Measurements from ENCODE around the gene LRP5.

LRP5 gene

GRCh38 chr11:68385128-68385527 lies 72.7 kb downstream of the LRP5 start:
- no peak for DNase-seq (ENCODE audit: low read depth)
- no peak for TF ChIP-seq CTCF (IDR thresholded peaks at IDR 0.05; ENCODE audit: control insufficient read depth, insufficient read depth, low read depth, low read length, missing control alignments)
- H3K4me3 ChIP-seq (ENCODE audit: control insufficient read depth, low read depth, low read length) = no peak overlapping the region

- H3K4me3 ChIP-seq (ENCODE audit: control insufficient read depth, low read depth, low read length) = no peak overlapping the region
- no peak for TF ChIP-seq CTCF (IDR thresholded peaks at IDR 0.05; ENCODE audit: control insufficient read depth, insufficient read depth, low read depth, low read length, missing control alignments)
- no peak for DNase-seq (ENCODE audit: low read depth)
These were observed 74.1 kb downstream of the LRP5 start for GRCh38 chr11:68386331-68386978.

GRCh38 chr11:68387840-68388239 lies 75.4 kb downstream of the LRP5 start:
- TF ChIP-seq CTCF (IDR thresholded peaks at IDR 0.05; ENCODE audit: control insufficient read depth, insufficient read depth, low read depth, low read length, missing control alignments) = no peak
- no peak overlapping the region for H3K4me3 ChIP-seq (ENCODE audit: control insufficient read depth, low read depth, low read length)
- DNase-seq (ENCODE audit: low read depth) = no peak

GRCh38 chr11:68388595-68389198 lies 76.3 kb downstream of the LRP5 start:
- TF ChIP-seq CTCF (IDR thresholded peaks at IDR 0.05; ENCODE audit: control insufficient read depth, insufficient read depth, low read depth, low read length, missing control alignments) = no peak
- DNase-seq (ENCODE audit: low read depth) = no peak
- H3K4me3 ChIP-seq (ENCODE audit: control insufficient read depth, low read depth, low read length) = no peak overlapping the region

GRCh38 chr11:68390315-68390714 lies 77.9 kb downstream of the LRP5 start:
- DNase-seq (ENCODE audit: low read depth) = no peak
- H3K4me3 ChIP-seq (ENCODE audit: control insufficient read depth, low read depth, low read length) = no peak overlapping the region
- no peak for TF ChIP-seq CTCF (IDR thresholded peaks at IDR 0.05; ENCODE audit: control insufficient read depth, insufficient read depth, low read depth, low read length, missing control alignments)

- TF ChIP-seq CTCF (IDR thresholded peaks at IDR 0.05; ENCODE audit: control insufficient read depth, insufficient read depth, low read depth, low read length, missing control alignments) = no peak
These were observed 80.4 kb downstream of the LRP5 start for GRCh38 chr11:68392822-68393221.

More at GRCh38 chr11:68392822-68393221, 80.4 kb downstream of the LRP5 start:
- no peak for DNase-seq (ENCODE audit: low read depth)
- no peak overlapping the region for H3K4me3 ChIP-seq (ENCODE audit: control insufficient read depth, low read depth, low read length)

All from AG09309 (cell line).